ENCODE results near the gene PROK2.

The PROK2 gene

GRCh38 chr3:71724171-71724453, 60.8 kb downstream of the PROK2 start:
- H3K4me3 ChIP-seq (ENCODE audit: low read depth, low read length) = peak overlapping the region; percentile 57
- no peak for DNase-seq (ENCODE audit: low read depth)
- TF ChIP-seq CTCF (IDR thresholded peaks at IDR 0.05; ENCODE audit: control insufficient read depth, extremely low read depth, insufficient read depth) = no peak

GRCh38 chr3:71723452-71724170, 61.3 kb downstream of the PROK2 start:
- no peak overlapping the region for H3K4me3 ChIP-seq (ENCODE audit: low read depth, low read length)

GRCh38 chr3:71722693-71723092, 62.3 kb downstream of the PROK2 start:
- H3K4me3 ChIP-seq (ENCODE audit: low read depth, low read length) = no peak overlapping the region

More at GRCh38 chr3:71723452-71724170, 61.3 kb downstream of the PROK2 start:
- no peak for DNase-seq (ENCODE audit: low read depth)
- TF ChIP-seq CTCF (IDR thresholded peaks at IDR 0.05; ENCODE audit: control insufficient read depth, extremely low read depth, insufficient read depth) = no peak

More at GRCh38 chr3:71722693-71723092, 62.3 kb downstream of the PROK2 start:
- no peak for TF ChIP-seq CTCF (IDR thresholded peaks at IDR 0.05; ENCODE audit: control insufficient read depth, extremely low read depth, insufficient read depth)
- no peak for DNase-seq (ENCODE audit: low read depth)

Data from LNCaP clone FGC (cell line).